AG09319 (cell line): ENCODE measurements around the gene PARD3B.

Experiments
- DNase-seq: peaks from one replicate; pipeline ENCODE4 v3.0.0-alpha.2; 2010; ENCODE audit warnings: low read depth; ENCODE audit errors: extremely low read depth
- CTCF ChIP-seq: IDR thresholded peaks from 2 replicates; pipeline ENCODE4 v1.5.1; 2011; ENCODE audit warnings: low read depth, mild to moderate bottlenecking, inconsistent platforms, low read length, moderate library complexity

The PARD3B gene

DNA sequence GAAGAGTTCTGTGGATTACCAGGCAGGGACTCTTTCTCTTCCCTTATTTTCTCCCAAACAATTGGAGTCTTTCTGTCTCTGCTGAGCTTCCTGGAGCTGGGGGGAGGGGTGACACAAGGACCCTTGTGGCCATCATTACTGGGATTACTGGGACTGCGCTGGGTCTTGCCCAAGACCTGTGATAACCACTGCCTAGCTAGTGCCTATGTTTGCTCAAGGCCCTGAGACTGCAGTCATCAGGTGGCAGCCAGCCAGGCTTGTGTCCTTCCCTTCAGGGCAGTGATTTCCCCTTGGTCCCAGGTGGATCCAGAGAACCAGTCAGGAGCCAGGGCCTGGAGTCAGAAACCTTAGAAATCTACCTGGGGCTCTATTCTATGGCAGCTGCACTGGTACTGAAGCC is 355.6 kb downstream of the PARD3B start:
- TF ChIP-seq CTCF: no peak
- no peak for DNase-seq

DNA sequence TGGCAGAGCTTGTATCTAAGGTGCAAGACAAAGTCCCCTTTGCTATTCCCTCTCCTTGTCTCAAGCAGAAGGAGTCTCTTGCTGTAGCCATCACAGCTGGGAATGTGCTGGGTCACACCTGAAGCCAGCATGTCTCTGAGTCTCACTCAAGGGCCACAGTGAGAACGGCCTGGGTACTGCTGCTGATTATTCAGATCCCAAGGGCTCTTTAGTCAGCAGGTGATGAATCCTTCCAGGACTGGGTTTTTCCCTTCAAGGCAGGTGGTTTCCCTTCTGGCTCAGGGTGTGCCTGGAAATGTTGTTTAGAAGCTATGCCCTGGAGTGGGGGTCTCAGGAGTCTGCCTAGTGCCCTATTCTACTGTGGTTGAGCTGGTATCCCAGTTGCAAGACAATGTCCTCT is 356.3 kb downstream of the PARD3B start:
- no peak for TF ChIP-seq CTCF
- DNase-seq: no peak

GRCh38 chr2:204909791-204910190 is 364.5 kb downstream of the PARD3B start:
- no peak for TF ChIP-seq CTCF
- no peak for DNase-seq

DNA sequence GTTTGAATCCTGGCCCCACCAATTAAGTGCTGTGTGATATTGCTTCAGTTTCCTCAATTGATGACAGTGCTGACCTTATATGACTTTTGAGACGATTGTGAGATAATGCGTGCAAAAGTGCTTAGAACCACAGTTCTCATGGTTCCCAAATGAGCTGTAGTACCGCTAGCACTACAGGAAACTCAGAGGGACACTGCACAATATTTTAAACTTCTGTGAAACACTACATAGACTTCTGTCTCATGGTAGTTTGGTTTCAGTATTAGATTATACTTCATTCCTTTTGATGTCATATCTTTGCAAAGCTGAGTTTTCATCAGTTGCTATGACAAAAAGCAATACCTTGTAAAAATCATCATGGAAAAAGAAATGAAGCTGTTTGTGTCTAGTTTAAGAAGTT is 368.0 kb downstream of the PARD3B start:
- DNase-seq: no peak
- no peak for TF ChIP-seq CTCF

GRCh38 chr2:204913854-204914464 is 368.7 kb downstream of the PARD3B start:
- no peak for TF ChIP-seq CTCF

GRCh38 chr2:204914708-204915107 is 369.4 kb downstream of the PARD3B start:
- DNase-seq: no peak
- no peak for TF ChIP-seq CTCF

More at GRCh38 chr2:204913854-204914464, 368.7 kb downstream of the PARD3B start:
- no peak for DNase-seq

GRCh38 chr2:204917089-204917701 is 371.9 kb downstream of the PARD3B start:
- DNase-seq: no peak
- TF ChIP-seq CTCF: no peak
